OCI-LY7 (cell line): ENCODE data around the gene POLR3H. TPM values are rescaled to one million over a fixed set of nuclear protein-coding genes. Genes with fewer than 3 reads are reported as not detected.

Experiments
- BruUV-seq: library from RNA; stranded (reverse); fragments of 400-500 nt; replicated peaks from 2 replicates; lab custom pipeline; 2021; lab: Mats Ljungman, UMichigan
- CTCF ChIA-PET: fragments of 300-600 bp; sonication (Branson Sonifier 250); formaldehyde crosslinking; loops from one replicate; lab custom pipeline; 2022; ENCODE audit warnings: antibody characterized with exemption; ENCODE audit not compliant: unreplicated experiment; lab: Charles Lee
- POLR2A ChIA-PET: fragments of 300-600 bp; sonication (Branson Sonifier 250); formaldehyde crosslinking; loops from one replicate; lab custom pipeline; 2022; ENCODE audit warnings: antibody characterized with exemption; lab: Charles Lee
- DNase-seq: peaks from one replicate; pipeline ENCODE4 v3.0.0-alpha.2; 2015; ENCODE audit warnings: low spot score
- H2AFZ ChIP-seq: fragments of 200-600 bp; sonication (generic), shearing (Covaris generic); 2 replicates; pipeline ENCODE4 v1.6.1; 2014; ENCODE audit warnings: mild to moderate bottlenecking, antibody characterized with exemption, low read length, moderate library complexity
- H3K27ac ChIP-seq: fragments of 200-600 bp; sonication (generic); 2 replicates; pipeline ENCODE4 v1.5.1; 2014; ENCODE audit warnings: mixed run types, low read depth, mild to moderate bottlenecking, moderate library complexity, low read length, inconsistent platforms; ENCODE audit not compliant: poor library complexity, severe bottlenecking
- H3K36me3 ChIP-seq: fragments of 200-600 bp; sonication (generic); 2 replicates; pipeline ENCODE4 v1.6.1; 2014; ENCODE audit warnings: mild to moderate bottlenecking, antibody characterized with exemption, low read length, moderate library complexity, mixed read lengths; ENCODE audit not compliant: insufficient read depth
- H3K4me1 ChIP-seq: fragments of 200-600 bp; sonication (generic); 2 replicates; pipeline ENCODE4 v1.5.1; 2014; ENCODE audit warnings: mild to moderate bottlenecking, low read length; ENCODE audit not compliant: insufficient read depth, poor library complexity, severe bottlenecking
- H3K4me2 ChIP-seq: fragments of 200-600 bp; sonication (generic); 2 replicates; pipeline ENCODE4 v1.6.1; 2014; ENCODE audit warnings: mild to moderate bottlenecking, low read length
- H3K4me3 ChIP-seq: fragments of 200-600 bp; sonication (generic); 2 replicates; pipeline ENCODE4 v1.5.1; 2014; ENCODE audit warnings: mild to moderate bottlenecking, low read depth, low read length; ENCODE audit not compliant: poor library complexity, severe bottlenecking
- H3K79me2 ChIP-seq: fragments of 200-600 bp; sonication (generic); 2 replicates; pipeline ENCODE4 v1.6.1; 2016; ENCODE audit warnings: low read depth, mild to moderate bottlenecking, low read length, moderate library complexity, mixed read lengths; ENCODE audit not compliant: insufficient read depth
- H3K9me2 ChIP-seq: fragments of 200-600 bp; sonication (generic); 2 replicates; pipeline ENCODE4 v1.6.1; 2016; ENCODE audit warnings: mild to moderate bottlenecking, low read length, mixed read lengths; ENCODE audit not compliant: insufficient read depth
- H3K9me3 ChIP-seq: fragments of 200-600 bp; sonication (generic); 2 replicates; pipeline ENCODE4 v1.6.1; 2014; ENCODE audit warnings: mild to moderate bottlenecking, mixed run types, low read length, mixed read lengths
- H4K20me1 ChIP-seq: fragments of 200-600 bp; sonication (generic); 2 replicates; pipeline ENCODE4 v1.6.1; 2014; ENCODE audit warnings: mild to moderate bottlenecking, antibody characterized with exemption, low read length, moderate library complexity, mixed read lengths; ENCODE audit not compliant: insufficient read depth
- CTCF ChIP-seq: fragments of 200-600 bp; sonication (generic); conservative IDR thresholded peaks from 2 replicates; pipeline ENCODE4 v1.5.1; 2014; ENCODE audit warnings: mild to moderate bottlenecking, antibody characterized with exemption, low read length, moderate library complexity, mixed read lengths
- EZH2phosphoT487 ChIP-seq: fragments of 200-600 bp; sonication (generic); IDR thresholded peaks from 2 replicates; pipeline ENCODE4 v1.6.1; 2018; ENCODE audit warnings: low read depth, borderline replicate concordance, mild to moderate bottlenecking, mixed run types, antibody characterized with exemption, low read length, moderate library complexity, mixed read lengths
- intact Hi-C: fragments of 100-400 bp; cut with micrococcal nuclease; formaldehyde crosslinking; loops from one replicate; pipeline ENCODE4 v1.10.0; 2022; ENCODE audit not compliant: unreplicated experiment
- total RNA-seq, 2 experiments: library from RNA; depleted of rRNA in 1 of 2; stranded (reverse); fragments of >200 nt in 1 of 2; shearing (Covaris generic) in 1 of 2; gene quantifications; 2 replicates each; pipeline ENCODE4 v1.2.3, GENCODE V29; 2014 to 2022

Gene POLR3H
- total RNA-seq, 2 experiments from 2014 or later, result 28.5 to 48.3 TPM

DNA sequence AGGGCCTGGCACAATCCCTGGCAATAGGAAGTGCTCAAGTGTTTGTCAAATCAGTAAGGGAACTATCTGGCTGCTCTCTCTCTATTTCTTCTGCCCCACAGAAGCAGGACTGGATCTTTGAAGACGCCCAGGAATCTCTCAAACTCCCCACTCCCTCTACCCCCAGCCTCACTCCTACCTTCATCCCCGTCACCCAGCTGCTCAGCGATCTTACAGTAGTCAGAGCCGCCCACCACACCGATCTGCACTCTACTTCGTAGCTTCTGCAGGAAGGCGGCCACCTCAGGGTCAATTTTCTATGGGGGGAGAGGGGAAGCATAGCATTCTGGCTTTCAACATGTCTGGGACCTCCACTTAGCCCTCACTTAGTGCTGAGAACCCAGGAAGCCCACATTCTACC is 41.6 kb upstream of the POLR3H start:
- DNase-seq, result no peak
- intact Hi-C loops, result no loop called here
- ChIA-PET CTCF (no interaction called here), POLR2A (interaction anchor here (0.7 kb wide), 1 partner anchor 41 kb away, joined by 3 read pairs; no protein-coding TSS in a partner anchor)
- Histone ChIP-seq H3K9me3 (no peaks in the 10 kb centered on the region), H4K20me1 (no peaks in the 10 kb centered on the region), H3K79me2 (peaks cover 7% of the 10 kb centered on the region; the same call in 1 of the 2 replicates), H3K4me2 (no peak overlapping the region), H2AFZ (no peak overlapping the region), H3K27ac (no peak overlapping the region), H3K4me3 (no peak overlapping the region), H3K36me3 (no peaks in the 10 kb centered on the region), H3K4me1 (peaks cover 19% of the 10 kb centered on the region), H3K9me2 (no peaks in the 10 kb centered on the region)
- TF ChIP-seq EZH2phosphoT487 (no peak), CTCF (no peak)
- no TSS peak for BruUV-seq

DNA sequence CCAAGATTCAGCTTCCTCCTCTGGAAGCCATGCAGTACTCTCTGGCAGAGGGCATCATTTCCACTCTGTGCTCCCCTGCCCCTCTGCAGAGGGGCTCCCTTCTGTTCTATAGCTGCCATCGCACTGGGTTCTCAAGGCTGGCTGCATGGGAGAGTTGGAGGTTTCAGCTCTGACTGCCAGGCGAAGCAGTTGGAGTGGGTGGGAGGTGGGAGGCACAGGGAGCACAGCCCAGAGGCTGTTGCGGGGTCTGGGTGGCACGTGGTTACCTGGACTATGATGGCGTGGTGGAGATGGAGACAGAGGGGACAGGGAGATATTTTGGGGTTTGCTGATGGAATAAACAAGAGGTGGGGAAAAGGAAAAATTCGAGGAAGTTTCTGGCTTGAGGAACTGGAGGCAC is 40.6 kb upstream of the POLR3H start:
- H2AFZ ChIP-seq, result no peak overlapping the region
- CTCF ChIA-PET, result no interaction called here

More for the DNA sequence above, 40.6 kb upstream of the POLR3H start:
- H3K4me1 ChIP-seq, result peaks cover 12% of the 10 kb centered on the region
- no peak for TF ChIP-seq EZH2phosphoT487
- no peak for TF ChIP-seq CTCF
- DNase-seq, result no peak
- H3K9me3 ChIP-seq, result no peaks in the 10 kb centered on the region
- intact Hi-C loops, result no loop called here
- no peak overlapping the region for H3K27ac ChIP-seq
- no peaks in the 10 kb centered on the region for H3K36me3 ChIP-seq
- BruUV-seq, result no TSS peak
- no peaks in the 10 kb centered on the region for H4K20me1 ChIP-seq
- POLR2A ChIA-PET, result no interaction called here
- no peak overlapping the region for H3K4me3 ChIP-seq
- peaks cover 7% of the 10 kb centered on the region; the same call in 1 of the 2 replicates for H3K79me2 ChIP-seq
- no peaks in the 10 kb centered on the region for H3K9me2 ChIP-seq
- H3K4me2 ChIP-seq, result no peak overlapping the region
